Upper lobe of left lung (tissue), 4 donors: ENCODE results near the gene KCNT1.

ENCODE experiments used
- POLR2A ChIP-seq, 4 donors: fragments of 450-650 bp; IDR thresholded peaks; one replicate each; pipeline ENCODE4 v1.5.1; 2016 to 2017; ENCODE audit warnings: antibody characterized with exemption in 4 of 4, mild to moderate bottlenecking in 2 of 4
- POLR2AphosphoS5 ChIP-seq, 2 donors: sonication (generic); formaldehyde crosslinking; IDR thresholded peaks; one replicate each; pipeline ENCODE4 v1.5.1; 2017; ENCODE audit warnings: antibody characterized with exemption in 2 of 2
- TF ChIP-seq, protein P1 (sequence below), 6 experiments: fragments of 450-650 bp in 4 of 6; fragments of 200-600 bp in 2 of 6; sonication (generic) in 2 of 6; IDR thresholded peaks; one replicate each; pipeline ENCODE4 v1.5.1; 2016 to 2019; ENCODE audit warnings: antibody characterized with exemption in 6 of 6

DNA sequence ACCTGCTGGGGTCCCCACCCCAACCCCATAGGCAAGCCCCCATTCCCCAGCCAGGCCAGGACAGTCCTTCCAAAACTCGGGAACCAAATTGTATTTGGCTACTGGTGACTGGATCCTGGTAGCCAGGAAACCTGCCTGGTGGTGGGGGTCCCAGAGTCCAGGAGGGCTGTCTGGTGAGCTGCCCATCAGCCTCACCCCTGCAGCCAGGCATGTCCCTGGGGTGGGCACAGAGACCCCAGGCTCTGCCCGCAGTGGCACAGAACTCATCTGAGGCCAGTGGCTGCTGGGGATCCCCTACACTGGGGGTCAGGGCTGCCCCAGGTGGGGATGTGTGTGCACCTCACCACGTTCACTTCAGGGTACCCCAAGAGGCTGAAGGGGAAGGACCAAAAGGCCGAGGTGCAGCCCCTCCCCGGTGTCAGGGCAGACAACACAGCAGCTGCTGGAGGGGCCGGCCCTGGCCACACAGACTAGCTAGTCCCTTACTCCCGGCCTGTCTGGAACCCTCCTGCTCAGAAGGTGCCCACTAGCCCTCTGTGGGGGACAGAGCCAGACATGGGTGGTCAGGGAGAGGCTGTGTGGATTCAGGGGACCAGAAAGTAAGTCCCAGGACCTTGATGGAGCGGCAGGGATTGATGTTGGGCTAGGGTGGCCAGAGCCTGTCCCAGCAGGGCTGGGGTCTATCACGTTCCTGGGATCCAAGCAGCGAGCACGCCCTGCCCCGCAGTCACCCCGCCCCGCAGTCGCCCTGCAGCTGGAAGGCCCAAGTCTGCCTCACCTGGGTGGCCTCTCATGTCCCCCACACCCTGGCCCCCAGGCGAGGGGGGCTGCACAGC is 91.5 kb downstream of the KCNT1 start:
- TF ChIP-seq, protein P1, sequence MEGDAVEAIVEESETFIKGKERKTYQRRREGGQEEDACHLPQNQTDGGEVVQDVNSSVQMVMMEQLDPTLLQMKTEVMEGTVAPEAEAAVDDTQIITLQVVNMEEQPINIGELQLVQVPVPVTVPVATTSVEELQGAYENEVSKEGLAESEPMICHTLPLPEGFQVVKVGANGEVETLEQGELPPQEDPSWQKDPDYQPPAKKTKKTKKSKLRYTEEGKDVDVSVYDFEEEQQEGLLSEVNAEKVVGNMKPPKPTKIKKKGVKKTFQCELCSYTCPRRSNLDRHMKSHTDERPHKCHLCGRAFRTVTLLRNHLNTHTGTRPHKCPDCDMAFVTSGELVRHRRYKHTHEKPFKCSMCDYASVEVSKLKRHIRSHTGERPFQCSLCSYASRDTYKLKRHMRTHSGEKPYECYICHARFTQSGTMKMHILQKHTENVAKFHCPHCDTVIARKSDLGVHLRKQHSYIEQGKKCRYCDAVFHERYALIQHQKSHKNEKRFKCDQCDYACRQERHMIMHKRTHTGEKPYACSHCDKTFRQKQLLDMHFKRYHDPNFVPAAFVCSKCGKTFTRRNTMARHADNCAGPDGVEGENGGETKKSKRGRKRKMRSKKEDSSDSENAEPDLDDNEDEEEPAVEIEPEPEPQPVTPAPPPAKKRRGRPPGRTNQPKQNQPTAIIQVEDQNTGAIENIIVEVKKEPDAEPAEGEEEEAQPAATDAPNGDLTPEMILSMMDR (IDR thresholded peaks at IDR 0.05), result no peak
- TF ChIP-seq POLR2A (IDR thresholded peaks at IDR 0.05) (no peak), POLR2AphosphoS5 (IDR thresholded peaks at IDR 0.05) (no peak)
